ENCODE results near the gene MEF2D.

DNA sequence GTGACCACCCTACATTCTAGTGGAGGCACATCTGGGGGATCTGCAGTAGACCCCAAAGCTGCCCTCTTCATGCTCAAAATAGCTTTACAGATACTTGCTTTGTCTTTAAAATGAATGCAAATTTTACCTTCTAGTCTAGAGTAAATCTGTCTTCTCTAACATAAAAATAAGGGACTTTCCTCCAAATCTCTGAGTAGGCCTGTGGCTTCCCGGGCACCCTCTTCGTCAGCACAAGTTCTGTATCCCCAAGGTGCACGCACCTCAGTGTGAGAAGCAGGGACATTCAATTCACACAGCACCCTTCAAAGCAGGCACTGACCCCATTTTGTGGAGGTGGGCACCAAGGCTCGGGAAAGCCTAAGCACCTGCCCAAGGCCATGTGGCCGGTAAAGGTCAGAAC lies 19.0 kb downstream of the MEF2D start:
- TF ChIP-seq CREB1 (IDR thresholded peaks at IDR 0.05; ENCODE audit: low read depth) (no peak), EP300 (IDR thresholded peaks at IDR 0.05; ENCODE audit: borderline replicate concordance) (no peak), RAD21 (IDR thresholded peaks at IDR 0.05; ENCODE audit: low read depth) (no peak), NFIC (IDR thresholded peaks at IDR 0.05) (no peak)
- TF ChIP-seq, protein P1, sequence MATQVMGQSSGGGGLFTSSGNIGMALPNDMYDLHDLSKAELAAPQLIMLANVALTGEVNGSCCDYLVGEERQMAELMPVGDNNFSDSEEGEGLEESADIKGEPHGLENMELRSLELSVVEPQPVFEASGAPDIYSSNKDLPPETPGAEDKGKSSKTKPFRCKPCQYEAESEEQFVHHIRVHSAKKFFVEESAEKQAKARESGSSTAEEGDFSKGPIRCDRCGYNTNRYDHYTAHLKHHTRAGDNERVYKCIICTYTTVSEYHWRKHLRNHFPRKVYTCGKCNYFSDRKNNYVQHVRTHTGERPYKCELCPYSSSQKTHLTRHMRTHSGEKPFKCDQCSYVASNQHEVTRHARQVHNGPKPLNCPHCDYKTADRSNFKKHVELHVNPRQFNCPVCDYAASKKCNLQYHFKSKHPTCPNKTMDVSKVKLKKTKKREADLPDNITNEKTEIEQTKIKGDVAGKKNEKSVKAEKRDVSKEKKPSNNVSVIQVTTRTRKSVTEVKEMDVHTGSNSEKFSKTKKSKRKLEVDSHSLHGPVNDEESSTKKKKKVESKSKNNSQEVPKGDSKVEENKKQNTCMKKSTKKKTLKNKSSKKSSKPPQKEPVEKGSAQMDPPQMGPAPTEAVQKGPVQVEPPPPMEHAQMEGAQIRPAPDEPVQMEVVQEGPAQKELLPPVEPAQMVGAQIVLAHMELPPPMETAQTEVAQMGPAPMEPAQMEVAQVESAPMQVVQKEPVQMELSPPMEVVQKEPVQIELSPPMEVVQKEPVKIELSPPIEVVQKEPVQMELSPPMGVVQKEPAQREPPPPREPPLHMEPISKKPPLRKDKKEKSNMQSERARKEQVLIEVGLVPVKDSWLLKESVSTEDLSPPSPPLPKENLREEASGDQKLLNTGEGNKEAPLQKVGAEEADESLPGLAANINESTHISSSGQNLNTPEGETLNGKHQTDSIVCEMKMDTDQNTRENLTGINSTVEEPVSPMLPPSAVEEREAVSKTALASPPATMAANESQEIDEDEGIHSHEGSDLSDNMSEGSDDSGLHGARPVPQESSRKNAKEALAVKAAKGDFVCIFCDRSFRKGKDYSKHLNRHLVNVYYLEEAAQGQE (IDR thresholded peaks at IDR 0.05; ENCODE audit: low read depth): no peak
- TF ChIP-seq, protein P2, sequence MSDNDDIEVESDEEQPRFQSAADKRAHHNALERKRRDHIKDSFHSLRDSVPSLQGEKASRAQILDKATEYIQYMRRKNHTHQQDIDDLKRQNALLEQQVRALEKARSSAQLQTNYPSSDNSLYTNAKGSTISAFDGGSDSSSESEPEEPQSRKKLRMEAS (IDR thresholded peaks at IDR 0.05): no peak
